GM21423 (cell line): Measurements from ENCODE around the gene CXCR5.

Experiments used
- ATAC-seq: cut with Tn5 transposase; IDR thresholded peaks from one replicate; pipeline ENCODE4 v1.9.1; 2021; ENCODE audit warnings: mild to moderate bottlenecking, moderate library complexity; ENCODE audit not compliant: unreplicated experiment

Gene CXCR5

DNA sequence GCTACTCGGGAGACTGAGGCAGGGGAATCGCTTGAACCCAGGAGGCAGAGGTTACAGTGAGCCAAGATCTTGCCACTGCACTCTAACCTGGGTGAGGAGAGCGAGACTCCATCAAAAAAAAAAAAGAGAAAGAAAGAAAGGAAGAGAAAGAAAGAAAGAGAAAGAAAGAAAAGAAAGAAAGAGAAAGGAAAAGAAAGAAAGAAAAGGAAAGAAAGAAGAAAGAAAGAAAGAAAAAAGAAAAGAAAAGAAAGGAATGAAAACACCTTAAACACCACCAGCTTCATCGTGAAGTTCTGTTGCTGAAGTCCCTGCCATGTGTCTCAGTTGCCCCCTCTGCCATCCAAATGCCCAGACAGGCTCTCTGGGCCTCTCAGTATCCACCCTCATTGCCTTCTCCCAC is 9.9 kb upstream of the CXCR5 start:
- ATAC-seq = no peak

DNA sequence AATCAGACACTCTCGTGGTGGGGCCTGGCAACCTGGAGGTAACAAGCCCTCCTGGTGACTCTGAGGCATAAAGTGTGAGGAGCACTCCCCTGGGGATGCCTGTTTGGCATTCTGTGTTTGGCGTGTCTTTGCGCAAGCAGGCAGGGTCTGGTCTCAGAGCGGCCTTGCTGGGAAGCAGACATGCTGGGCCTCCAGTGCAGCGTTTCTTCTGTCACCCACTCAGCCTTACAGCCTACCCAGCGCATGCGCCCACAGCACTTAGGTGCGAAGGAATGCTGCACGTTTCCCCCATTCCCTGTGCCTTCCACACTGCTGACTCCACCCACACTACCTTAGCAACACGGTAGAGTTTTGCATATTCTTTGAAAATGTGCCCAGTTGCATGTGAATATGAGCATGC is 7.4 kb upstream of the CXCR5 start:
- ATAC-seq = no peak

DNA sequence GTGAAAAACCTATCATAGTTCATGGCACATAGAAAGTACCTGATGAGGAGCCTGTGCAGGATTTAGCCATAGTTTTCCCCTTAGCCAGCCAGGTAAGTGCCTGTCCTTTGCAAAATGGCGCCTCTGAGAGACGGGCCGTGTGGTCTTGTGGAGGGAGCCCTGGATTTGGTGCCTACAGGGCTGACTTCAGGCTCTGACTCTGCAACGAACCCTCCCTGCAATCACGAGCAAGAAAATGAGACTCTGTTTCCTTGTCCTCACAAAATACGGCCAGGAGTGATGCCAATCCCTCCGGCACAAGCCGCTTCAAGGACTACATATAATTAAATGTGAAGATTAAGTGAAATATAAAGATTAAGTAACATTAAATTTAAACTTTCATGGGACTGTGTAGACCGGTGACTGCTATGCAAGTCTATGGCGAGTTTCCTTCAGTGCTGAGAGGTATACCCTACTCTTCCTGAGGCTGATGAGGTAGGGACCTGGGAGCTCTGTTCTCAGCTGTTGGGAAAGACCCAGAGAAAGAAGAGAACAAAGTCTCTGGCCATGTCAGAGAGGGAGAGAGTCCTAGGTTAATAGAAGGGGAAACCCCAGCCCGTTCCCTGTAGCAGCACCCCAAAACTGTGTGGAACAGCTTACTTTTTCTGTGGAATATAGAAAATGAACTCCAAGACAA is 6.1 kb upstream of the CXCR5 start:
- ATAC-seq = no peak

DNA sequence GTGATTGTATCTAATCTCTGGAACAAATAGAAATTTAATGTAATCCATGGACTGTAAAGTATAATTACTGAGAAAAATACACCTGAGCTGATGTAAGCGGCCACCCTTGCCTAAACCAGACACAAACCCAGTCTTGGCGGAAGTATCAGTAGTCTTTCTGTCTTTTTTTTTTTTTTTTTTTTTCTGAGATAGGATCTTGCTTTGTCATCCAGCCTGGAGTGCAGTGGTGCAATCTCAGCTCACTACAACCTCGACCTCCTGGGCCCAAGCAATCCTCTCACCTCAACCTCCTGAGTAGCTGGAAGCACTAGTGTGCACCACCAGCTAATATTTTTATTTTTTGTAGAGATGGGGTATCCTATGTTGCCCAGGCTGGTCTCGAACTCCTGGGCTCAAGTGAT is 5.5 kb upstream of the CXCR5 start:
- ATAC-seq = no peak

DNA sequence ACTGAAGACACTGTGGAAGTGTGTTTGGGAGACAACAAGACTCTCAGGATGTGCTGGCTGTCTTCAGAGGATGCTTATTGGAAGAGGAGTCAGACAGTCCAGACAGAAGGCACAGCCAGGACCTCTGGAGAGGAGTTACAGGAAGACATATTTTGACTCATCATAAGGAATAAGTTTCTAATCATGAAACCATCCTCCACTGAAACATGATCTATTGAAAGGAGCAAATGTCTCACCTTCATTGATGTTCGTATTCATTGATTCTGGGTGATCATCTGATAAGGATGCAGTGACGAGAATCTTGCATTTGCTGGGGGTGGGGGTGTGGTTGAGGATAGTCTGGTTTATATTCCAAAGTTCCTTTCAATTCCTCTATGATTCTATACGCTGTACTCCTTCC is 2.5 kb upstream of the CXCR5 start:
- ATAC-seq = no peak

DNA sequence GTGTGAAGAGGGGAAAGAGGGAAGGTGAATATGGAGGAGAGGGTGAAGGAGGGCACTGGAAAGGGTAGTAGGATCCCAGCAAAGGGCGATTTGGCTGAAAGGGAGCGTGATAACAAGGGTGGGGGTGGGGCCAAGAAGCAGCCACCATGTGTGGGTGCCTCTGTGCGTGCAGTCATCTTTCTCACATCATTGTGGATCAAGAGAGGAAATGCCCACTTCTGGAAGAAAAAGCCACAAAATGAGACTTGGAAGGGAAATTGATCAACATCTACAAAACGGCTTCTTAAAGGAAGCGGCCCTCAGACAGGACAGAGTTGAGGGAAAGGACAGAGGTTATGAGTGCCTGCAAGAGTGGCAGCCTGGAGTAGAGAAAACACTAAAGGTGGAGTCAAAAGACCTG is 1.2 kb upstream of the CXCR5 start:
- no peak for ATAC-seq

DNA sequence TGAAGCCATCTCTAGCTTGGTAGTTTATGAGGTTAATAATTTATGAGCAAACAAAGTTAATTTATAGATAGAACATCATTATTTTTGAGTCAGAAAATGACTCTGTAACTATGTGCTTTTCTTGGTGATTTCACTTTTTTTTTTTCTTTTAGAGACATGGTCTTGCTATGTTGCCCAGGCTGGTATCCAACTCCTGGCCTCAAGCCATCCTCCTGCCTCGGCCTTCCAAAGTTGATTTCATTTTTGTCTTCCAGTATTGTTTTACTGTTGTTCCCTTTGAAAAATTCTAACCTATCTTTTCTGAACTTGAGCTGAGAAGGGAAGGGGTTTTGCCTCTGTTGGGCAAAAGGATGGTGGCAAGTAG is 706 bp upstream of the CXCR5 start:
- ATAC-seq = no peak

DNA sequence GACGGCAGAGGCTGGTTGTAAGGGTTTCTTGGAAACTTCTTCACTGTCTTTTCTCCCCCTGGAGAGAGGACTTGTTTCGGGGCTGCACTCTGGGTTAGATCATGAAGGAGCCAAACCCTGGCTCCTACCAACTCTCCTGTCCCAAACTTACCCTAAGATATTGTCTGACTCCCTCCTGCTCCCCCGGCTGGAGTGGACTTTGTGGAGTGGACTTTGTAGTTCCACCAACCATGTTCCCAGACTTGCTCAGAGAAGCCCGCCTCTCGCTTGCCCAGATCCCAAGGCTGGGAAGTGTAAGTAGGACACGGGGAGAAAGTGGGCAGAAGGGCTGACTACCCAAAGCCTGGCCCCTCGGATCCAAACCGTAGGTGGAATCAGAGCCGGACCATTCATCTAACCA is 1.2 kb downstream of the CXCR5 start:
- ATAC-seq = no peak

DNA sequence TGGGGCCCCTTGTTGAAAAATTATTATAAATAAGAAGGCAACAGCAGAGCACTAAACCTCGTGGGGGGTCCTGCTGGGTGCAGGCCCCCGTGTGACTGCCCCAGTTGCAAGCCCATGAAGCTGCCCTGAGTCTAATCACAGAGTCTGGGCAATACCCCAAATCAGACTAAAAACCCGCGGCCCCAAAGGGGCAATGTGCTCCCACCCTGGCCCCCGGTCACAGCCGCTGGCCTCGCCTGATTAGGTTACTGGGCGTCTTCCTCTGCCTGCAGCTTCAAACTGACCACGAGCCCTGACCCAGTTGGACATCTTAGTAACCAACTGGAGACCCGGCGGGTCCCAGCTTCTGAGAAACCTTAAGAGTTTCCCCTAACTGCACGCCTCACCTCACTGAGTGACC is 1.6 kb downstream of the CXCR5 start:
- no peak for ATAC-seq

DNA sequence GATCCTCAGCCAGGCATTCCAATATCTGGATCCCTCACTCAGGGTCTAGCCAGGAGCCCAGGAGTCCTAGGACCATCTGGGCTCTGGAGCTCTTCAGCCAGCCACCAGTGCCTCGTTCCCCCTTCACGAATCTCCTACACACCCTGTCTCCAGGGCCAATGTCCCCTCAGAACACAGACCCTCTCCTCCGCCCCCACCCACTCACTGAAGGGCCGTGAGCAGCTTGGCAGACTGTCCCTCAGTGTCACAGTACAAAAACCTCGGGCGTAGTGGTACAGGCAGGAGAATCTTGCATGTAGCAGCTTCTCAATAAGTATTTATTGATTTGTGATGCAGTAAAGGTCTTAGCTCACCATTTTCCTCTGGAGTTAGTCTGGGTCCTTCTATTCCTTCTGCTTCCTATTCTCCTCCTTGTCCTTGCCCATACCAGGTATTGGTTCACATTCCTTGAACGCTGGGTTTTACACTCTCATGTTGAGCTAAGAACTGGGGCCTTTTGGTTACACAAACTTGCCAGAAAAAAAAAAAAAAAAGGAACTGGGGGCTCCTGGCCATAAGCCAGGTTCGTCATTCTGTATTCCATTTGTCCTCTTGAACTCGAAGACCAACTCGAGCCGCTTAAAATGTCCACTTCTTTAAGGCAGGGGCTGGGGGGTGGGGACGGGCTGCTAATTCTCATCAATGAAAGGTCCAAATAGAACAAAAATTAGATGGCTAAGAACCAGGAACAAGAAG is 2.3 kb downstream of the CXCR5 start:
- ATAC-seq = no peak

DNA sequence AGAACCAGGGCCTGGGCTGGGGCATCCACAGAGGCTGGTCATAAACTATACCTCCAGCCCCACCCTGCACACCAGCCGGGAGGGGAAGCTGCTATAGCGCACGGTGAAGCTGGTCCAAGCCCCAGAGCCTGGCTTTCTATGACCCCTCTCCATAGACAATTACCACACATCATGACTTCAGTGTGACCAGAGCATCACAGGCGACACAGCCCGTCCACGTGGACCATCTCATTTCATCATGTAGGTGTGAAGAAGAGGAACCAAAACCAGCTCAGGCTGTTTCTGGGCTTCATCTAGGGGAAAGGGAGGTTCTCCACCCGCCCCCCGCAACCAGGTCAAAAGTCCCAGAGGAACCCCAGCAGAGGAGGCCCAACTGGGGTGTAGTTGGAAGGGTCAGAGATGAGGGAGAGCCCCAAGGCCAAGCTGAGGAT is 3.0 kb downstream of the CXCR5 start:
- ATAC-seq = peak; percentile 47

DNA sequence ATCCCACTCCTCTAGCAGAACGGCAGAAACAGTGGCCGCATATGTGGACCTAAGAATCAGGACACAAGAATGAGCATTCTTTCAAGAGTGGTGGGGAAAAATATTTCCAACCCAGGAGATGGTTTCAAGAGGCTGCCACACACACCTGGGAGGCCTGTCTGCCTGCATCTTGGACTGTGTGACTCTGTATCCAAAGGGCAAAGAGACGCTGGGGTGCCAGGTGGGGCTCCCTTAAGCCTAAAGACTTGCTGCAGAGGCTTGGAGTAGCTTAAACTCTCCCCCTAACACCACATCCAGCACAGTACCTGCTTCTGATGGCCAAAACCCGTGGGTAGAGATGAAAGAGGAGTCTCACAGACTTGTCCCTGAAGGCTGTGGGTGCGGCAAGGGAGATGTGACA is 3.5 kb downstream of the CXCR5 start:
- no peak for ATAC-seq

DNA sequence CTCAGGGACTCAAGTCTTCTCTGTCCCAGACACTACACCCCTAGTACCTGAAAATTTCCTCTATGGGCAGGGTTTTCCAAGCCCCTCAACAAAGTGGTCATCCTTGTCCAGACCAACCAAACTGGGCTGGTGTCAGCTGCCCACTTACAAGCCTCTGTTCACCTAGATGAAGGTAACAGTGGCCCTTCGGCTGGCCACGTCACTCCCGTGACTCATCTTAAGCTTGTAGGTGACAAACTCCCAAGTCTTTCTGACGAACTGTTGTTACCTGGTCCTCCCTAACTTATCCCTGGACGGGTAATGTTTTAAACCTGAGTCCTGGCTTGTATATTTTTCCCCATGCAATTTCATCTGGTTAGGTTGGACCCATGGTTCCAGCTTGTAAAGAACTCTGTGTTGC is 4.7 kb downstream of the CXCR5 start:
- ATAC-seq = no peak

DNA sequence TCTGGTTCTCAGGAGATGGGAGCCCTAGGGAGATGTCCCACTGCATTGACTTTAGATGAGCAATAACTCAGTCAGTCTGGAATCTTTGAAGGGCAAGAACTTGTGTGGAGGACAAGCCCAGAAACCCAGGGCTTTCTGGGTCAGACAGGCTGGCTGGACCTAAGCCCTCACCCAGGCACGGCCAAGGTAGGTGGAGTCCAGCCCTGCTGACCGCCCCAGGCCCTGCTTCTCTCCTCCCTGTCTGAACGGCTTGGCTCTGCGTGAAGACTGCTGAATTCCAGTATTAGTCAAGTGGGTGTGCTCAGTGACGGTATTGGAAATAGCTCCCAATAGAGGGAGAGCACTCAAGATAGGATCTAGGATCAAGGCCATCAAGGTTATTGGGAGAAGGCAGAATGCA is 6.1 kb downstream of the CXCR5 start:
- no peak for ATAC-seq

DNA sequence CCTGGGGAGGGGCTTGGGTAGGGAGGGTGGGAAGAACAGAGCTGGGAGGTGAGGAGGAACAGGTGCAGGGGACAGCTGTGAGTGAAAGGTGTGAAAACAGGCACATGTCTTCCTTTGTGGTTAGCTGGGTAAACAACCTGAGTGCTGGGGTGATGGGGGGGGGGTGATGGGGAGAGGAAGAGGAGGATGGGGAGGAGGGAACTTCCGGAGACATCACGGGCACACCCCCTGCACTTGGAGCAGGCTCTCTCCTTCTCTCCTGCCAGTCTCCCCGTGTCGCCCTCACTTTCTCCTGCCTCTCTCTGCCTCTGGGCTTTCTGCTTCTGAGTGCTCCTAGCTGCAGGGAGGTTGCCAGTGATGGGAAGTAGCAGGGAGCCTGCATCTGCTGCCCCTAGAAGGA is 8.8 kb downstream of the CXCR5 start:
- ATAC-seq = no peak

DNA sequence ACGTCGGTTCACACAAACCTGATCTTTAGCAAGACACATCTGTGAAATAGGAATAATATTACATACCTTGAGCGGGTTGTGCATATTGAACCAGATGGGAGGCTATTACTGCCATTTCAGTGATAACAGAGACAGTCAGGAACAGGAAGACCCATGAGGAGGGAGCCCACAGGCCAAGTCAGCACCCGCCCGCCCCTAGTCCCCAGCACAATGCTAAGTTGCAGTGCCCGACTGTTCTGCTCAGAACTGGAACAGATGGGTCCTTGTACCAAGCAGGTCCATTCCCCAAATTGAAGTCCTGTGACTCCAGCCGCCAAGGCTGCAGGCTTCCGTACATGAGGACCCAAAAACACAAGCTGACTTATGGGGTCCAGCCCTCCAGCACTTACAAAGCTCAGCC is 9.3 kb downstream of the CXCR5 start:
- ATAC-seq = no peak

DNA sequence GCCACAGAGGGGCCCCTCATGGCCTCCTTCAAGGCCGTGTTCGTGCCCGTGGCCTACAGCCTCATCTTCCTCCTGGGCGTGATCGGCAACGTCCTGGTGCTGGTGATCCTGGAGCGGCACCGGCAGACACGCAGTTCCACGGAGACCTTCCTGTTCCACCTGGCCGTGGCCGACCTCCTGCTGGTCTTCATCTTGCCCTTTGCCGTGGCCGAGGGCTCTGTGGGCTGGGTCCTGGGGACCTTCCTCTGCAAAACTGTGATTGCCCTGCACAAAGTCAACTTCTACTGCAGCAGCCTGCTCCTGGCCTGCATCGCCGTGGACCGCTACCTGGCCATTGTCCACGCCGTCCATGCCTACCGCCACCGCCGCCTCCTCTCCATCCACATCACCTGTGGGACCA is 10.0 kb downstream of the CXCR5 start:
- ATAC-seq = no peak

DNA sequence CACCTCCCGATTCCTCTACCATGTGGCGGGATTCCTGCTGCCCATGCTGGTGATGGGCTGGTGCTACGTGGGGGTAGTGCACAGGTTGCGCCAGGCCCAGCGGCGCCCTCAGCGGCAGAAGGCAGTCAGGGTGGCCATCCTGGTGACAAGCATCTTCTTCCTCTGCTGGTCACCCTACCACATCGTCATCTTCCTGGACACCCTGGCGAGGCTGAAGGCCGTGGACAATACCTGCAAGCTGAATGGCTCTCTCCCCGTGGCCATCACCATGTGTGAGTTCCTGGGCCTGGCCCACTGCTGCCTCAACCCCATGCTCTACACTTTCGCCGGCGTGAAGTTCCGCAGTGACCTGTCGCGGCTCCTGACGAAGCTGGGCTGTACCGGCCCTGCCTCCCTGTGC is 10.5 kb downstream of the CXCR5 start:
- no peak for ATAC-seq

DNA sequence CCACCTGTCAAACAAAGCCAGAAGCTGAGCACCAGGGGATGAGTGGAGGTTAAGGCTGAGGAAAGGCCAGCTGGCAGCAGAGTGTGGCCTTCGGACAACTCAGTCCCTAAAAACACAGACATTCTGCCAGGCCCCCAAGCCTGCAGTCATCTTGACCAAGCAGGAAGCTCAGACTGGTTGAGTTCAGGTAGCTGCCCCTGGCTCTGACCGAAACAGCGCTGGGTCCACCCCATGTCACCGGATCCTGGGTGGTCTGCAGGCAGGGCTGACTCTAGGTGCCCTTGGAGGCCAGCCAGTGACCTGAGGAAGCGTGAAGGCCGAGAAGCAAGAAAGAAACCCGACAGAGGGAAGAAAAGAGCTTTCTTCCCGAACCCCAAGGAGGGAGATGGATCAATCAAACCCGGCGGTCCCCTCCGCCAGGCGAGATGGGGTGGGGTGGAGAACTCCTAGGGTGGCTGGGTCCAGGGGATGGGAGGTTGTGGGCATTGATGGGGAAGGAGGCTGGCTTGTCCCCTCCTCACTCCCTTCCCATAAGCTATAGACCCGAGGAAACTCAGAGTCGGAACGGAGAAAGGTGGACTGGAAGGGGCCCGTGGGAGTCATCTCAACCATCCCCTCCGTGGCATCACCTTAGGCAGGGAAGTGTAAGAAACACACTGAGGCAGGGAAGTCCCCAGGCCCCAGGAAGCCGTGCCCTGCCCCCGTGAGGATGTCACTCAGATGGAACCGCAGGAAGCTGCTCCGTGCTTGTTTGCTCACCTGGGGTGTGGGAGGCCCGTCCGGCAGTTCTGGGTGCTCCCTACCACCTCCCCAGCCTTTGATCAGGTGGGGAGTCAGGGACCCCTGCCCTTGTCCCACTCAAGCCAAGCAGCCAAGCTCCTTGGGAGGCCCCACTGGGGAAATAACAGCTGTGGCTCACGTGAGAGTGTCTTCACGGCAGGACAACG is 11.7 kb downstream of the CXCR5 start:
- ATAC-seq = peak; percentile 62

DNA sequence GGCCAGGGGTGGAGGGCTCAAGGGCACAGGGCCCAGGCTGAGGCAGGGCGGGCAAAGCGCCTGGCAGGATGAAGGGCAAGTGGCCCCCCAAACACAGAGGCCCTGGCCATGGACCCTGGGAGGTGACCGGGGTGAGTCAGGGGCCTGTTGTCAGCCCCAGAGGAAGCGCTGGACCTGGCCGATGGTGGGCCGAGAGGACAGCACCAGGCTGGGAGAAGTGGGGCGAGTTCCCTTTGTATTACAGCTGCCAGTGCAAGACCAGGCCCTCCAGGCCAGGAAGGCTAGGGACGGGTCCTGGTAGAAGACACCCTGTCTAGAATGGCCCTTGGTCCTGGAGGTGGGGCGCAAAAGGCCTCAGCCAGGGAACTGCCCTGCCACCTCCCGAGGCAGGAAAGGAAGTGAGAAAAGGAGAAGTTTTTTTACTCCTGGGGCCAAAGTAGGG is 12.8 kb downstream of the CXCR5 start:
- ATAC-seq = no peak

DNA sequence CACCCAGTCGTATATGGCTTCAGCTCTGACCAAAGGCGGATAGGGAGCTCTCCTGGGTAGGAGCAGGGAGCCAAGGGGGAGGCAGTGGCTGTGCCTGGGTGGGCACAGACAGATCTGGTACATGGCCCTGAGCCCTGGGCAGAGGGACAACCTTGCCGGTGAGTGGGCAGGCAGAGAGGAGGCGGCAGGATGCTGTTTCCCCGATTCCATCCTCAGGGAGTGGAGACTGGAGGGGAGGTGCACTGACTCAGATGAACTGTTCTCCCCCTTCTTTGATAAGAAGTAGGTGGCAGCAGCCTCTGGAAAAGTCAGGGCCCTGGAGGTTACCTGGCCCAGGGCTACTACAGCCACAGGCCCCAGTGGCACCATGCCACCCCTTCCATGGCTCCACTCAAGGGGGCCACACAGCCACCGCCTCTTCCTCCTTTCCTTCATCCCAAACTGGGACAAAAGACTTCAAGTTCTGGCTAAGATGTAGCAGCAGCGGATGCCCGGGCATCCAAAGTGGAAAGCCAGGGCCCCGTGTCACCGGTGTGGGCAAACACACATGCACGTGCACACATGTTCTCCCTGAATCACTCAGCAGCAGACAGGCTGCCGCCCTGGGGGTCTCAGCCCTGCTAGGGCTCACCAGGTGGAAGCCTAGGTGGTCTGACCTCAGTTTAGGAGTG is 13.4 kb downstream of the CXCR5 start:
- no peak for ATAC-seq
